Psoas muscle (tissue), 8 donors: Measurements from ENCODE around the gene HLCS. TPM values are rescaled to one million over a fixed set of nuclear protein-coding genes. Genes with fewer than 3 reads are reported as not detected.
"Not testable (repeated sequence)": the region's sequence is repeated elsewhere in the genome, so short reads cannot be mapped to it uniquely, and the experiment has no call there.

Source experiments
- ATAC-seq, 4 donors: fragments of 200-7000 bp; cut with Tn5 transposase; one replicate each; pipeline ENCODE4 v1.9.1; 2020; ENCODE audit warnings: moderate library complexity in 3 of 4, mild to moderate bottlenecking in 2 of 4
- DNase-seq, 2 donors: peaks; one replicate each; pipeline ENCODE4 v3.0.0-alpha.2; 2020
- H3K27ac ChIP-seq: fragments of 200-600 bp; one replicate; pipeline ENCODE4 v1.8.0; 2022
- H3K27me3 ChIP-seq, 3 donors: fragments of 200-600 bp in 1 of 3; one replicate each; pipeline versions ENCODE4 v1.6.1 to v1.8.0; 2013 to 2022; ENCODE audit warnings: low read length in 2 of 3, mild to moderate bottlenecking in 2 of 3, moderate library complexity in 1 of 3; ENCODE audit not compliant: insufficient read depth in 3 of 3
- H3K36me3 ChIP-seq, 2 donors: fragments of 200-600 bp in 1 of 2; one replicate each; pipeline versions ENCODE4 v1.6.1 to v1.8.0; 2013 to 2022; ENCODE audit warnings: low read depth in 1 of 2, mild to moderate bottlenecking in 1 of 2, moderate library complexity in 1 of 2; ENCODE audit not compliant: insufficient read depth in 1 of 2
- H3K4me1 ChIP-seq: fragments of 200-600 bp; one replicate; pipeline ENCODE4 v1.8.0; 2022
- H3K4me3 ChIP-seq: fragments of 200-600 bp; one replicate; pipeline ENCODE4 v1.8.0; 2022; ENCODE audit warnings: mild to moderate bottlenecking
- H3K9me3 ChIP-seq: fragments of 200-600 bp; one replicate; pipeline ENCODE4 v1.8.0; 2022
- WGBS, 3 donors: extraction: QIAGEN DNeasy Blood & Tissue Kit; methylation state at CpG; one replicate each; pipeline versions ENCODE4 v1.1.6 to v1.1.7; 2013; 5-methylcytosine and 5-hydroxymethylcytosine counted together
- intact Hi-C, 2 donors: fragments of 100-400 bp; cut with DNase I; formaldehyde crosslinking; loops; one replicate each; pipeline versions ENCODE4 v1.11.0 to v1.14.2; 2022
- polyA plus RNA-seq, 3 donors: library from polyadenylated mRNA; stranded (reverse); fragments of 200-250 nt; gene quantifications; one replicate each; pipeline ENCODE4 v1.2.3, GENCODE V29; 2013
- total RNA-seq, 4 donors: library from RNA; stranded (reverse); fragmentation: NEBNext Ultra II Directional in 2 of 4; extraction: Animal tissue kit (Norgen Biotek cat#: 25700) in 2 of 4; gene quantifications; one replicate each; pipeline versions ENCODE4 v1.2.1 to v1.2.4, GENCODE V29; 2021 to 2023
- TF ChIP-seq, protein P1 (sequence below): fragments of 200-600 bp; IDR thresholded peaks from one replicate; pipeline ENCODE4 v1.8.0; 2022; ENCODE audit warnings: antibody characterized with exemption
- donor health status: healthy with polysubstance abuse.
- donor health status: DM: no; HTN: no; CAD: no; lungs with moderate emphysema.
- donor health status: Bipolar disorder and iron deficiency.
- donor health status: healthy.
- donor health status: DM: yes; HTN: yes; CAD: no.
- donor health status: DM: no; HTN: no; CAD: no.
- donor health status: DM: no; HTN: no; CAD: no.
- donor health status: DM: yes; HTN: yes; CAD: no.

Gene HLCS
- total and polyA plus RNA-seq, 7 donors, result 3.6 to 13.5 (median 8.1) TPM

DNA sequence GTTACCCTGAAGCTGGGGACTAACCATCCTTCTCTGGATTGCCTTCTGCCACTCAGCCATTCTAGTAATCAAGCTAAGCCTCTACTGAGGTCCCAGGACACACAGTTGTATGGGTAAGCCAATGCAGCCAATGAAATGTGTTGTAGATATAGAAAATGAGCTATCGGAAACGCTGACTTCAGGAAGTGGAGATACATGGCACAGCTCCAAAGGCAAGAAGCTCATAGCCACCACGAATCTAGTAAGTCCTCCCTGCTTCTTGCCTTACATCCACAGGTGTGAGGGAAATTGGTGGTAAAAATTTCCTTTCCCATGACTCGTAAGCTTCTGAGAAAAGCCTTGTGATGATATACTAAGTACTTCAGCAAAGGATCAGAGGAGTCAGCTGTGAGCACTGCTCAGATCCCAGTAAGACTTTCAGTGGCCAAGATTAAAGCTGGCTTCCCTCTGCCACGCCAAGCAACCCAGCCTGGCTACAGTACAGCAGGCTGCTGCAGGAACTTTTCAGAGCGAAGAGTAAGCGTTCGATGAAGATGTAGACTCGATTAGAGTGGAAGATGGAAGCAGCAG is 149.8 kb downstream of the HLCS start:
- no peaks in the 10 kb centered on the region for H3K9me3 ChIP-seq
- H3K4me1 ChIP-seq, result no peaks in the 10 kb centered on the region
- H3K36me3 ChIP-seq, result no peaks in the 10 kb centered on the region
- DNase-seq, result no peak
- H3K27ac ChIP-seq, result no peak overlapping the region
- 37 to 49% (median 45%) methylated on average over 9 of the region's 9 CpGs for WGBS, 3 donors
- H3K4me3 ChIP-seq, result no peak overlapping the region
- H3K27me3 ChIP-seq, result no peaks in the 10 kb centered on the region
- peak in 3 of 4 donors; percentile 34 to 59 (median 47) for ATAC-seq
- intact Hi-C loops, result no loop called here
- TF ChIP-seq, protein P1, sequence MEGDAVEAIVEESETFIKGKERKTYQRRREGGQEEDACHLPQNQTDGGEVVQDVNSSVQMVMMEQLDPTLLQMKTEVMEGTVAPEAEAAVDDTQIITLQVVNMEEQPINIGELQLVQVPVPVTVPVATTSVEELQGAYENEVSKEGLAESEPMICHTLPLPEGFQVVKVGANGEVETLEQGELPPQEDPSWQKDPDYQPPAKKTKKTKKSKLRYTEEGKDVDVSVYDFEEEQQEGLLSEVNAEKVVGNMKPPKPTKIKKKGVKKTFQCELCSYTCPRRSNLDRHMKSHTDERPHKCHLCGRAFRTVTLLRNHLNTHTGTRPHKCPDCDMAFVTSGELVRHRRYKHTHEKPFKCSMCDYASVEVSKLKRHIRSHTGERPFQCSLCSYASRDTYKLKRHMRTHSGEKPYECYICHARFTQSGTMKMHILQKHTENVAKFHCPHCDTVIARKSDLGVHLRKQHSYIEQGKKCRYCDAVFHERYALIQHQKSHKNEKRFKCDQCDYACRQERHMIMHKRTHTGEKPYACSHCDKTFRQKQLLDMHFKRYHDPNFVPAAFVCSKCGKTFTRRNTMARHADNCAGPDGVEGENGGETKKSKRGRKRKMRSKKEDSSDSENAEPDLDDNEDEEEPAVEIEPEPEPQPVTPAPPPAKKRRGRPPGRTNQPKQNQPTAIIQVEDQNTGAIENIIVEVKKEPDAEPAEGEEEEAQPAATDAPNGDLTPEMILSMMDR, result no peak

DNA sequence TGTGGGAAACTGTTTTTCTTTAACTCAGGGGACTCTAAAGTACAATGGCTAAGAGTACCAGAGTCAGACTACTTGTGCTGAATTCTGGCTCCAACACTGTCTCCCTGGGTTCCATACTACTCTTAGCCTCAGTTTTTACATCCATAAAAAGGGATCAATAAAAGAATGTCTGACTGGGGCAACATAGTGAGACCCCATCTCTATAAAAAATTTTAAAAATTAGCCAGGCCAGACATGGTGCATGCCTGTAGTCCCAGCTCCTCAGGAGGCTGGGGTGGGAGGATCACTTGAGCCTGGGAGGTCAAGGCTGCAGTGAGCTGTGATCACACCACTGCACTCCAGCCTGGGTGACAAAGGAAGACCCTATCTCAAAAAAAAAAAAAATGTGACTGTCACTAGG is 150.4 kb downstream of the HLCS start:
- DNase-seq, H3K4me1 ChIP-seq, intact Hi-C loops, ATAC-seq, H3K36me3 ChIP-seq, H3K9me3 ChIP-seq, H3K27me3 ChIP-seq, H3K27ac ChIP-seq, H3K4me3 ChIP-seq: not testable (repeated sequence)

DNA sequence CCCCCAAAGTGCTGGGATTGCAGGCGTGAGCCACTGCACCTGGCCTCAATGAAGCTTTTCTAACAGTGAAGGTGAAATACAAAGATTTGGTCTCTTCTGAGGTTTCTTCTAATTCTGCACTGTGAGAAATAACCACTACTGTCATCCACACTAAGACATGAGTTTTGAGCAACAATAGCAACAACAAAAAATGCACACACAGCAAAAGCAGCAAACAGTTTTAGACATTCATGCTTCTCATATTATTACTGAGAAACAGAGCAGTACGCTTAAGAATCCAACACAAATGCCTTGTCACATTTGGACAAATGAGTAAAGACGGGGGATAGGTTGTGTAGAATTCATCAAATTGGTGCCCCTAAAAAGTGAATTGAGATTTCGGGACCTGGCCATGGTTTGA is 151.2 kb downstream of the HLCS start:
- Histone ChIP-seq H3K4me1 (no peaks in the 10 kb centered on the region), H3K27me3 (no peaks in the 10 kb centered on the region), H3K9me3 (no peaks in the 10 kb centered on the region), H3K4me3 (no peak overlapping the region), H3K27ac (no peak overlapping the region), H3K36me3 (no peaks in the 10 kb centered on the region)
- intact Hi-C loops, result no loop called here
- 95 to 100% (median 99%) methylated on average over 4 of the region's 4 CpGs for WGBS, 3 donors
- TF ChIP-seq, protein P1, result no peak
- DNase-seq (no peak), ATAC-seq (no peak)

DNA sequence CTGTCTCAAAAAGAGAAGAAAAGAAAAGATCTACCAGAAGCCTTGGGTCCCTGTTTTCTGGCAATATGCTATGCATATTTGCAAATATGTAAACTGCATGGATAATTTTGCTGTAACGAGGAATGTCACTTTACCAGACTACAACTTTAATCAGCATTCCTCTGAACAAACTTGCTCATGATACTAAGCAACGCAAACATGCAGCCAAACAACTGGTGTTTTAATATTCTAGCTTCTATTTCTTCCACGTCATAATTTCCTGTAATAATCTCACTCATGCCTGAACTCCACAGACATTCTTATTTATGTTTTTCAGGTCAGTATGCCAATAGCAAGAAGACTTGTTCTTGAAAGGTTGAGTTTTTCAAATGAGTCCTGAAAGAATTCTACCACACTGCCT is 153.4 kb downstream of the HLCS start:
- TF ChIP-seq, protein P1, result no peak
- no peak for ATAC-seq
- Histone ChIP-seq H3K4me1 (no peaks in the 10 kb centered on the region), H3K4me3 (no peak overlapping the region), H3K27ac (no peak overlapping the region), H3K36me3 (no peaks in the 10 kb centered on the region), H3K27me3 (no peaks in the 10 kb centered on the region), H3K9me3 (no peaks in the 10 kb centered on the region)
- WGBS, 3 donors, result 66 to 72% (median 67%) methylated on average over 3 of the region's 3 CpGs
- DNase-seq, result no peak
- intact Hi-C loops, result no loop called here

DNA sequence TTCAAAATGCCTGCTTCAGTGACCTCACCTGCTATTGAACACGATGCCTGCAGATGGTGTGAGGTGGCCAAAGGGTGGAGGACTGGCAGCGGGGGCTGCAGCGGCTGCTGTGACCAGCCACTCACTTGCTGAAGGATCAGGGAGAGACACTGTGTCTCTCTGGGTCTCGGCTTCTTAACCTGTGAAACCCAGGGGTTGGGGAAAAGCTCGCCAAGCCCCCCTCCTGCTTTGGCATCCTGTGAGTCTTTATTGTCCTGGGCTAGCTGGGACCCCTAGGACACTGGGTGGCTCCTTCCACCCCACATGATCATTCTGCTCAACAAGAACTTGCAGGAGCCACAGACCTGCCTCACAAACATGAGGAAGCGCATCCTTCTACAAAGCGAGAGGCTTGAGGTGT is 154.7 kb downstream of the HLCS start:
- intact Hi-C loops, result no loop called here
- TF ChIP-seq, protein P1, result no peak
- WGBS, 3 donors, result 90 to 97% (median 93%) methylated on average over 7 of the region's 7 CpGs
- H3K4me3 ChIP-seq, result no peak overlapping the region
- no peaks in the 10 kb centered on the region for H3K9me3 ChIP-seq
- no peaks in the 10 kb centered on the region for H3K36me3 ChIP-seq
- H3K27me3 ChIP-seq, result no peaks in the 10 kb centered on the region
- H3K4me1 ChIP-seq, result no peaks in the 10 kb centered on the region
- ATAC-seq (no peak), DNase-seq (no peak)
- H3K27ac ChIP-seq, result no peak overlapping the region
